HG03097 (cell line): ENCODE results near the gene BMF.

Source experiments
- ATAC-seq: cut with Tn5 transposase; IDR thresholded peaks from one replicate; pipeline ENCODE4 v1.9.1; 2021; ENCODE audit not compliant: unreplicated experiment, low FRiP score

The BMF gene

GRCh38 chr15:40052604-40053003 lies 56.1 kb downstream of the BMF start:
- no peak for ATAC-seq

- ATAC-seq, result no peak
Observed at GRCh38 chr15:40051616-40052415, 56.9 kb downstream of the BMF start.

- no peak for ATAC-seq
Observed at GRCh38 chr15:40050788-40051470, 57.8 kb downstream of the BMF start.

- no peak for ATAC-seq
Observed at GRCh38 chr15:40048926-40049475, 59.7 kb downstream of the BMF start.

GRCh38 chr15:40048211-40048792 lies 60.4 kb downstream of the BMF start:
- ATAC-seq, result no peak

- no peak for ATAC-seq
Observed at GRCh38 chr15:40047415-40048210, 61.1 kb downstream of the BMF start.

- no peak for ATAC-seq
Observed at GRCh38 chr15:40046721-40047414, 61.8 kb downstream of the BMF start.

- ATAC-seq, result peak; percentile 3
Observed at GRCh38 chr15:40045572-40046217, 63.0 kb downstream of the BMF start.

- peak; percentile 49 for ATAC-seq
Observed at GRCh38 chr15:40044717-40045571, 63.7 kb downstream of the BMF start.

GRCh38 chr15:40043927-40044716 lies 64.6 kb downstream of the BMF start:
- no peak for ATAC-seq

- no peak for ATAC-seq
Observed at GRCh38 chr15:40042791-40043320, 65.8 kb downstream of the BMF start.

- ATAC-seq, result no peak
Observed at GRCh38 chr15:40040770-40041169, 67.9 kb downstream of the BMF start.

- no peak for ATAC-seq
Observed at GRCh38 chr15:40040293-40040635, 68.4 kb downstream of the BMF start.

GRCh38 chr15:40038638-40039543 lies 69.8 kb downstream of the BMF start, which contains the start of gene SRP14:
Gene SRP14, minus strand, starts transcription at chr15:40039181. Its CDS starts 65 bp downstream, at chr15:40039116.
- ATAC-seq, result peak; percentile 73

GRCh38 chr15:40038275-40038637 lies 70.4 kb downstream of the BMF start:
- ATAC-seq, result peak; percentile 5
